GM18909 (cell line): ENCODE data around the gene TBC1D9.
"Not testable (repeated sequence)": the region's sequence is repeated elsewhere in the genome, so short reads cannot be mapped to it uniquely, and the experiment has no call there.

Experiments
- ATAC-seq: cut with Tn5 transposase; IDR thresholded peaks from one replicate; pipeline ENCODE4 v1.9.1; 2021; ENCODE audit warnings: mild to moderate bottlenecking; ENCODE audit not compliant: unreplicated experiment, poor library complexity

Gene TBC1D9

GRCh38 chr4:140754918-140755773 is 1.0 kb downstream of the TBC1D9 start:
- ATAC-seq, result no peak

- no peak for ATAC-seq
These were observed 2.9 kb downstream of the TBC1D9 start for GRCh38 chr4:140753329-140753728.

GRCh38 chr4:140752291-140753068 is 3.7 kb downstream of the TBC1D9 start:
- ATAC-seq, result no peak

GRCh38 chr4:140750470-140750869 is 5.7 kb downstream of the TBC1D9 start:
- no peak for ATAC-seq

- no peak for ATAC-seq
These were observed 8.0 kb downstream of the TBC1D9 start for GRCh38 chr4:140748171-140748570.

GRCh38 chr4:140746546-140746945 is 9.6 kb downstream of the TBC1D9 start:
- not testable (repeated sequence) for ATAC-seq

GRCh38 chr4:140744421-140744820 is 11.8 kb downstream of the TBC1D9 start:
- ATAC-seq, result no peak

- peak; percentile 78 for ATAC-seq
These were observed 12.8 kb downstream of the TBC1D9 start for GRCh38 chr4:140743194-140743931.

GRCh38 chr4:140742838-140743193 is 13.4 kb downstream of the TBC1D9 start:
- ATAC-seq, result peak; percentile 34

GRCh38 chr4:140740906-140741670 is 15.1 kb downstream of the TBC1D9 start:
- ATAC-seq, result no peak

GRCh38 chr4:140740422-140740821 is 15.8 kb downstream of the TBC1D9 start:
- no peak for ATAC-seq

- no peak for ATAC-seq
These were observed 16.2 kb downstream of the TBC1D9 start for GRCh38 chr4:140739971-140740370.

GRCh38 chr4:140738139-140738538 is 18.0 kb downstream of the TBC1D9 start:
- ATAC-seq, result no peak

GRCh38 chr4:140736669-140737343 is 19.4 kb downstream of the TBC1D9 start:
- no peak for ATAC-seq

- no peak for ATAC-seq
These were observed 20.3 kb downstream of the TBC1D9 start for GRCh38 chr4:140735779-140736391.

GRCh38 chr4:140735317-140735716 is 20.9 kb downstream of the TBC1D9 start:
- ATAC-seq, result no peak

- ATAC-seq, result no peak
These were observed 23.4 kb downstream of the TBC1D9 start for GRCh38 chr4:140732780-140733179.

- no peak for ATAC-seq
These were observed 26.7 kb downstream of the TBC1D9 start for GRCh38 chr4:140729344-140730049.
